ENCODE data around the gene NDP.

Gene NDP

DNA sequence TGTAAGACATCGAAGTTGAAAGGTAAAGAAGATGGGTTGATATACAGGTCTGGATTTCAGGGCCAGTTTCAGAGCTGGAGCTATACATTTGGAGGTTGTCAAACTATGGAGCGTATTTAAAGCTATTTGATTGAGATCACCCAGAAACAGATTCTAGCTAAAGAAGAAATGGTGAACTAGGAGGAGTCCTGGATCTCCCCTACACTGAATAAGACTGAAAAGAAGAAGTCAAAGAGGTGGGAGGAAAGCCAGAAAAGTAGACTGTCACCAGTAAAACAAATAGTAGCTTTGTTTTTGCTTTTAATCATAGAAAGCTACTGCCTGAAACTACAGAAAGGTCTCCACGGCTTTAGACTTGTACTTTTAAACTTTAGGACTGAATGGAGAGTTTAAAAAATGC lies 5.0 kb upstream of the NDP start:
- no peak overlapping the region for H3K27ac ChIP-seq
- no peaks in the 10 kb centered on the region for H3K36me3 ChIP-seq
- no peak for DNase-seq
- H3K4me1 ChIP-seq = no peaks in the 10 kb centered on the region
- no peaks in the 10 kb centered on the region for H3K9me3 ChIP-seq
- H3K27me3 ChIP-seq = no peaks in the 10 kb centered on the region
- intact Hi-C loops (cut with DNase I; ENCODE audit: low total_unique reads) = no loop called here
- TF ChIP-seq CTCF (IDR thresholded peaks at IDR 0.05) = no peak
- no peak overlapping the region for H3K4me3 ChIP-seq

- DNase-seq = no peak
- H3K27ac ChIP-seq = no peak overlapping the region
- H3K9me3 ChIP-seq = no peaks in the 10 kb centered on the region
- no peaks in the 10 kb centered on the region for H3K27me3 ChIP-seq
- peaks cover 0 to 7% (median 3%) of the 10 kb centered on the region in 4 donors for H3K4me1 ChIP-seq
- H3K36me3 ChIP-seq = no peaks in the 10 kb centered on the region
- TF ChIP-seq CTCF (IDR thresholded peaks at IDR 0.05) = no peak
- no peak overlapping the region for H3K4me3 ChIP-seq
- intact Hi-C loops (cut with DNase I; ENCODE audit: low total_unique reads) = no loop called here
These were observed 3.0 kb upstream of the NDP start for GRCh38 chrX:43976205-43976604.

DNA sequence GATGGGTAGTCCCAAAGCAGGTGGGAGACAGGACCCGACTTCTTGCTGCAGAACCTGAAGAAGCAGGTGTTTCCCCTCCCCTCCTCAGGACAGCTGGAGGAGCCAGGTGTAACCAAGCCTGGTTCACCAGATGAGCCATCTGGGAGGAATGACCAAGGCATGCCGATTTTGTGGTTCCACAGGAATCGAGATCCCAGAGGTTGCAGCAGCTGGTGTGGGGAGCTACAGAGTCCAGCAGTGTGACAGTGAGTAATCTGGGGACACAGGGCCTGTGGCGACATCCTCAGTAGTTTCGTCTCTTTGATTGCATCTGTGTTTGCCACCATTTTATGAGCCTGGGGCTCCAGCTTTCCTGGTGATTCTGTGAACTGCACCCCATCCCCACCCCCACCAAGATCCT lies 2.6 kb upstream of the NDP start:
- H3K9me3 ChIP-seq = no peaks in the 10 kb centered on the region
- DNase-seq = no peak
- no peaks in the 10 kb centered on the region for H3K27me3 ChIP-seq
- H3K4me3 ChIP-seq = no peak overlapping the region
- H3K27ac ChIP-seq = no peak overlapping the region
- H3K36me3 ChIP-seq = no peaks in the 10 kb centered on the region
- no peak for TF ChIP-seq CTCF (IDR thresholded peaks at IDR 0.05)
- H3K4me1 ChIP-seq = peaks cover 0 to 7% (median 3%) of the 10 kb centered on the region in 4 donors
- intact Hi-C loops (cut with DNase I; ENCODE audit: low total_unique reads) = no loop called here

- Histone ChIP-seq H3K9me3 (no peaks in the 10 kb centered on the region), H3K27me3 (no peaks in the 10 kb centered on the region), H3K4me3 (no peak overlapping the region), H3K4me1 (peaks cover 0 to 12% (median 5%) of the 10 kb centered on the region in 4 donors), H3K27ac (no peak overlapping the region), H3K36me3 (no peaks in the 10 kb centered on the region)
- no peak for TF ChIP-seq CTCF (IDR thresholded peaks at IDR 0.05)
- intact Hi-C loops (cut with DNase I; ENCODE audit: low total_unique reads) = no loop called here
- no peak for DNase-seq
These were observed 1.7 kb upstream of the NDP start for GRCh38 chrX:43974741-43975465.

GRCh38 chrX:43974100-43974475 lies 898 bp upstream of the NDP start:
- peaks cover 0 to 12% (median 8%) of the 10 kb centered on the region in 4 donors for H3K4me1 ChIP-seq
- intact Hi-C loops (cut with DNase I; ENCODE audit: low total_unique reads) = no loop called here
- no peak for DNase-seq
- H3K36me3 ChIP-seq = no peaks in the 10 kb centered on the region
- H3K27ac ChIP-seq = no peak overlapping the region
- no peaks in the 10 kb centered on the region for H3K27me3 ChIP-seq
- no peak overlapping the region for H3K4me3 ChIP-seq
- TF ChIP-seq CTCF (IDR thresholded peaks at IDR 0.05) = no peak
- no peaks in the 10 kb centered on the region for H3K9me3 ChIP-seq

Data from tibial artery (tissue), 4 donors.